Measurements from ENCODE around the gene MSI2. TPM values are rescaled to one million over a fixed set of nuclear protein-coding genes. Genes with fewer than 3 reads are reported as not detected.

MSI2 gene
- total RNA-seq, 1 experiment from 2014 or later: 169 TPM

DNA sequence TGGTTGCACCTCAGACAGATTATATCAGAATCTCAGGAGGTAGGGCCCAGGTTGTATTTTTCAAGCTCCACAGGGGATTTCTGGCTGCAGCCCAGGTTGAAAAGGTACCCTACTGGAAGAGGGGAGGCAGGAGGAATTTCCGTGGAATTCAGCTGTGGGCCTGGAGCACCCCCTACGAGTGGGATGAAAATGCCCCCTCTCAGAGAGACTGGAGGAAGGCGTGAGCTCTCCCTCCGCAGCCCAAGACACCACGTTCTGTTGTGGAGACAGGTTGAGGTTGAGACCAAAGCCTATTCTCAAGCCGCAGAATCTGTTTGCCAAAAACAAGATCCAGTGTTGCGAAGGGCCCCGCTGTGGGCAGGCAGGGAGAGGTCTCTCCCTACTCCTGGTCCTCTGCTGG is 386.7 kb downstream of the MSI2 start:
- H3K9me3 ChIP-seq (ENCODE audit: low read length): no peaks in the 10 kb centered on the region
- H3K9me2 ChIP-seq (replicated peaks; ENCODE audit: insufficient read depth, low read length): no peaks in the 10 kb centered on the region
- H3K4me1 ChIP-seq (ENCODE audit: low read length): no peaks in the 10 kb centered on the region
- H3K4me2 ChIP-seq (ENCODE audit: low read depth, low read length, poor library complexity, severe bottlenecking): no peak overlapping the region
- H3K79me2 ChIP-seq (ENCODE audit: low read length): 0 out of 2 replicates have a peak, but pooled peaks cover 5% of the 10 kb centered on the region
- H3K27me3 ChIP-seq (ENCODE audit: low read length): no peaks in the 10 kb centered on the region
- no peak for DNase-seq
- no peak overlapping the region for H3K4me3 ChIP-seq (ENCODE audit: low read length)
- H2AFZ ChIP-seq (ENCODE audit: low read length): no peak overlapping the region
- H3K27ac ChIP-seq (ENCODE audit: low read length): no peak overlapping the region
- no peak overlapping the region for H3K9ac ChIP-seq (ENCODE audit: low read length)
- no peaks in the 10 kb centered on the region for H4K20me1 ChIP-seq (ENCODE audit: insufficient read depth, low read depth, low read length)
- H3K36me3 ChIP-seq (ENCODE audit: insufficient read depth, low read length): no peaks in the 10 kb centered on the region

DNA sequence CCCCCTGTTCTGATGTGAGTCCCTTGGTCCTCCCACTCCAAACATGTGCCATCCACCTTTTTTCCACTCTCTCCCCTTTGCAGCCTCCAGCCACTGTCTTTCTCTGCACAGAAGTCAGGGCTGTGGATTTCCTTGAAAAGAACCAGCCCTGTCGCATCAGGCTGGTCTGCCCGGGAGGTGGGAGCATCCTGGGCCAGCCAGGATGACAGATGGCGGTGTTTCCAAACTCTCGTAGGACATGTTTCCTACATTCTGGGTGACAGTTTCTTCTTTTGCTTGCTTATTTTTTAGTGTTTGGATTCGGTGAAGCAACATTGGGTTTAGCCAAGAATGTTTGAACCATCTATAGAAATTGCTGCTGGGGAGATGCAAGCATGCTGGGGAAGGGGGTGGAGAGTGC is 388.0 kb downstream of the MSI2 start:
- H2AFZ ChIP-seq (ENCODE audit: low read length): no peak overlapping the region
- H4K20me1 ChIP-seq (ENCODE audit: insufficient read depth, low read depth, low read length): no peaks in the 10 kb centered on the region
- no peaks in the 10 kb centered on the region for H3K4me1 ChIP-seq (ENCODE audit: low read length)
- 0 out of 2 replicates have a peak, but pooled peaks cover 5% of the 10 kb centered on the region for H3K79me2 ChIP-seq (ENCODE audit: low read length)
- DNase-seq: no peak
- H3K36me3 ChIP-seq (ENCODE audit: insufficient read depth, low read length): no peaks in the 10 kb centered on the region
- no peak overlapping the region for H3K9ac ChIP-seq (ENCODE audit: low read length)
- H3K27ac ChIP-seq (ENCODE audit: low read length): no peak overlapping the region
- no peak overlapping the region for H3K4me2 ChIP-seq (ENCODE audit: low read depth, low read length, poor library complexity, severe bottlenecking)
- H3K4me3 ChIP-seq (ENCODE audit: low read length): no peak overlapping the region
- H3K9me2 ChIP-seq (replicated peaks; ENCODE audit: insufficient read depth, low read length): no peaks in the 10 kb centered on the region
- no peaks in the 10 kb centered on the region for H3K9me3 ChIP-seq (ENCODE audit: low read length)
- no peaks in the 10 kb centered on the region for H3K27me3 ChIP-seq (ENCODE audit: low read length)

DNA sequence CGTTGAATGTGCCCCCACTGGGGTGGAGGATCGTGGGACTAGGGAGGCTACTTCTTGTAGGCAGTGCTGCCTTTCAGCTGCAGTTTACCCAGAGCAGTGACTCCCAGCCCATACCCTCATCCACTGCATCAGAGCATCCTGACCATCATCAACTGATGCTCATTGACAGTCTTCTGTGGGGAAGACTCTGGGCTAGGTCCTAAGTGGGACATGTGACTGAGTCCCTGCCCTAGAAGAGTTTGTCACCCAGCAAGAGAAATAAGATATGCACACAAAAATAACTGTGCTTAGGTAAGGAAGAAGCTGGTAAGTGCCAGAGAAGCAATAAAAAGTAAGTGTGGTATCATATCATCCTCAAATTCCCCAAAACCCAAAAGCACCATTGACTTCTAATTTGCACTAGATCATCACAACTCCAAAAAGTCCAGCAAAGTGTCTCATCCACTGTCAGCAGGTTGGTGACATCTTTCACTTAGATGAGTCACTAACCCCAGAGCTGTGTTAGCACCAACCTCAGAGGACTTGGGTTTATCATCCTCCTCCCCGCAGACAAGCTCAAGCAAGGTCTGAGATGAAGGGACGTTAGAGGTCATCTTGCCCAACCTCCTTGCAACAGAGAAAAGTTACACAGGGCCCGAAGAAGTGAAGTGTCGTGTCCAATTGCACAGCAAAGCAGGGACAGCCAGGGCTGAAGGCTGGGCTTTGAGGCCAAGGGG is 389.8 kb downstream of the MSI2 start:
- Histone ChIP-seq H2AFZ (ENCODE audit: low read length) (no peak overlapping the region), H3K9me3 (ENCODE audit: low read length) (no peaks in the 10 kb centered on the region), H3K4me3 (ENCODE audit: low read length) (no peak overlapping the region), H3K27ac (ENCODE audit: low read length) (no peak overlapping the region), H3K9ac (ENCODE audit: low read length) (no peak overlapping the region), H4K20me1 (ENCODE audit: insufficient read depth, low read depth, low read length) (no peaks in the 10 kb centered on the region), H3K79me2 (ENCODE audit: low read length) (0 out of 2 replicates have a peak, but pooled peaks cover 5% of the 10 kb centered on the region), H3K4me2 (ENCODE audit: low read depth, low read length, poor library complexity, severe bottlenecking) (no peak overlapping the region), H3K4me1 (ENCODE audit: low read length) (no peaks in the 10 kb centered on the region), H3K27me3 (ENCODE audit: low read length) (no peaks in the 10 kb centered on the region), H3K36me3 (ENCODE audit: insufficient read depth, low read length) (no peaks in the 10 kb centered on the region; the same call in 1 of the 2 replicates), H3K9me2 (replicated peaks; ENCODE audit: insufficient read depth, low read length) (no peaks in the 10 kb centered on the region)
- no peak for DNase-seq

DNA sequence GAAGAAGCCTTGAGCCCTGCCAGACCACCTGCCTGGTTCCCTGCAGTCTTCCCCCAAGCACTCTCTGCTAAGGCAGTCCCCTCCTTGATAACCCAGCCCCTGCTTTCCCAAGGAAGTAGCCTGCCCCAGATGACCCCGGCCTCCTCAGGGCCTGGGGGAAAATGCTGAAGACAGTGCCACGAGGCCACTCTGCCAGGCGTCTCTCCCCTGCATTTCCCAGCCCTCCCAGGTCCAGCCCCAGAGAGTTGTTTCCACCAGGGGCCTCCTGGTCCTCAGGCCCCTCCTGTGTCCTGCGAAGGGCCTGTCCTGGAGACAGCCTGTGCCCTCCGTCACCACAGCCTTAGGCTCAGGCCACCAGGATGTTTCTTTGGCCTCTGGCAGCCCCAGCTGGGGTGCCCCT is 392.4 kb downstream of the MSI2 start:
- H3K4me2 ChIP-seq (ENCODE audit: low read depth, low read length, poor library complexity, severe bottlenecking): no peak overlapping the region
- no peaks in the 10 kb centered on the region for H3K9me3 ChIP-seq (ENCODE audit: low read length)
- H3K27me3 ChIP-seq (ENCODE audit: low read length): no peaks in the 10 kb centered on the region
- no peak overlapping the region for H3K27ac ChIP-seq (ENCODE audit: low read length)
- H2AFZ ChIP-seq (ENCODE audit: low read length): no peak overlapping the region
- H4K20me1 ChIP-seq (ENCODE audit: insufficient read depth, low read depth, low read length): no peaks in the 10 kb centered on the region
- no peak overlapping the region for H3K4me3 ChIP-seq (ENCODE audit: low read length)
- no peaks in the 10 kb centered on the region; the same call in 1 of the 2 replicates for H3K36me3 ChIP-seq (ENCODE audit: insufficient read depth, low read length)
- H3K9ac ChIP-seq (ENCODE audit: low read length): no peak overlapping the region
- no peaks in the 10 kb centered on the region for H3K4me1 ChIP-seq (ENCODE audit: low read length)
- no peaks in the 10 kb centered on the region for H3K9me2 ChIP-seq (replicated peaks; ENCODE audit: insufficient read depth, low read length)
- 0 out of 2 replicates have a peak, but pooled peaks cover 5% of the 10 kb centered on the region for H3K79me2 ChIP-seq (ENCODE audit: low read length)
- no peak for DNase-seq

DNA sequence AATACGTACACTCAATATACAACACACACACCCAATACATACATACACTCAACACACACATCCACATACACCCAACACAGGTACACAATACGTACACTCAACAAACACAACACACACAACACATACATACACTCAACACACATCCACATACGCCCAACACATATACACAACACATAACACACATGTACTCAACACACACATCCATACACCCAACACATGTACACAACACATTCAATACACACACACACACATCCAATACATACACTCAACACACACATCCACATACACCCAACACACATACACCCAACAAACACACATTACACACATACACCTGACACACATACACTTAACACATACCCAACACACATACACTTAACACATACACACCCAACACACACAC is 392.9 kb downstream of the MSI2 start:
- no peaks in the 10 kb centered on the region for H3K4me1 ChIP-seq (ENCODE audit: low read length)
- H3K79me2 ChIP-seq (ENCODE audit: low read length): 0 out of 2 replicates have a peak, but pooled peaks cover 5% of the 10 kb centered on the region
- no peak overlapping the region for H3K9ac ChIP-seq (ENCODE audit: low read length)
- H3K4me3 ChIP-seq (ENCODE audit: low read length): no peak overlapping the region
- H3K27ac ChIP-seq (ENCODE audit: low read length): no peak overlapping the region
- no peak for DNase-seq
- no peak overlapping the region for H3K4me2 ChIP-seq (ENCODE audit: low read depth, low read length, poor library complexity, severe bottlenecking)
- H3K9me3 ChIP-seq (ENCODE audit: low read length): no peaks in the 10 kb centered on the region
- H3K9me2 ChIP-seq (replicated peaks; ENCODE audit: insufficient read depth, low read length): no peaks in the 10 kb centered on the region
- no peaks in the 10 kb centered on the region for H4K20me1 ChIP-seq (ENCODE audit: insufficient read depth, low read depth, low read length)
- H2AFZ ChIP-seq (ENCODE audit: low read length): no peak overlapping the region
- H3K36me3 ChIP-seq (ENCODE audit: insufficient read depth, low read length): no peaks in the 10 kb centered on the region; the same call in 1 of the 2 replicates
- no peaks in the 10 kb centered on the region for H3K27me3 ChIP-seq (ENCODE audit: low read length)

DNA sequence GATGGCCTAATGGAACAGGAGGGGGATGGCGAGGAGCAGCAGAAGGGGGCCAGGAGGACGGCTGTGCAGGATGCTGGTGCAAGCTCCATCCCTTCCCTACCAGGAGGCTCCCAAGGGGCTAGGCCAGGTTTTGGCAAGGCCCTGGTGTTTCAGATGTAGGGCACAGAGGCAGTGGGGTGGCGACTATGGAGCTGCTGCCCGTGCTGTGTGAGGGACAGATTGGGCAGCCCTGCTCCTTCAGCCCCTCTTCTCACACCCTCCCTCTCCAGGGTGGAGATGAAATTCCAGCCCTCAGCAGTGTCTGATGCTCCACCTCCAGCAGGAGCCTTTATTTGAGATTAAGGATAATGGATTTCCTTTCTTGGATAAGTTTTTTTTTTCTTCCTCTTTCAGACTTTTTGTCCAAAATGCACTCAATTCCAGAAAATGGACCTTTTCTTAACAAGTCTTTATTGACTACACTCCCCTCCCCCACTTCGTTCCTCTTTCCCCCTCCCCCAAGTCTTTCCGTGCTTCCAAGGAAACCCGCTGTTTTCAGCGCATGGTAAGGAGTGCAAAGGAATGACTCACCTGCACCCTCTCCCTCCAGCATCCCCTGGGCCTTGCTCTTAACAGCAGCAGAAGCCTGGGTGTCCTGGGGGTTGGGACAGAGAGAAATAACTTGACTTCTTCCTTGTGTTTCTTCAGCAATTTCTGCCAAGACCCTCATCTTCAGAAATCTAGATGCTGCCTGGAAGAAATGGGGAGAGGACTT is 393.6 kb downstream of the MSI2 start:
- Histone ChIP-seq H3K9me3 (ENCODE audit: low read length) (no peaks in the 10 kb centered on the region), H3K9me2 (replicated peaks; ENCODE audit: insufficient read depth, low read length) (no peaks in the 10 kb centered on the region), H3K4me1 (ENCODE audit: low read length) (no peaks in the 10 kb centered on the region), H3K4me2 (ENCODE audit: low read depth, low read length, poor library complexity, severe bottlenecking) (no peak overlapping the region), H2AFZ (ENCODE audit: low read length) (no peak overlapping the region), H4K20me1 (ENCODE audit: insufficient read depth, low read depth, low read length) (no peaks in the 10 kb centered on the region), H3K27ac (ENCODE audit: low read length) (no peak overlapping the region), H3K4me3 (ENCODE audit: low read length) (no peak overlapping the region), H3K79me2 (ENCODE audit: low read length) (no peaks in the 10 kb centered on the region), H3K27me3 (ENCODE audit: low read length) (no peaks in the 10 kb centered on the region), H3K36me3 (ENCODE audit: insufficient read depth, low read length) (no peaks in the 10 kb centered on the region; the same call in 1 of the 2 replicates), H3K9ac (ENCODE audit: low read length) (no peak overlapping the region)
- DNase-seq: no peak

DNA sequence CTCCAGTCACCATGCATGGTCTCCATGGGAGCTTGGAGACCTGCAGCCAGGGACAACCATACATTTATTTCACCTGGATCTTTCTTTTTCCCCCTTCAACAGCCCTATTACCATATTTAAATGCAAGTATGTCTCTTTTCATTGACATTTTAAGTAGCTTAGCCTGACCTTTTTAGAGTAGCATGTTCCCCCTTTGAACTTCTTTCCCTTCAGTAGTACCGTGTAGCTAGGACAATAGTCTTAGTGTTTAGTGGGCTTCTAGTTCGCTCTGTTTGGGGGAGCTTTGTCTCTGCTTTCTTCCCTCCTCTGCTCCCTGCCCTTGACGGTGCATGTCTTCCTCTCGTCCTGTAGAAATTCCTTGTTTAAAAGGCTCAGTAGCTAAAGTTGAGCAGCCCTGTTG is 394.2 kb downstream of the MSI2 start:
- Histone ChIP-seq H3K27ac (ENCODE audit: low read length) (no peak overlapping the region), H3K9me3 (ENCODE audit: low read length) (no peaks in the 10 kb centered on the region), H3K9ac (ENCODE audit: low read length) (no peak overlapping the region), H3K27me3 (ENCODE audit: low read length) (no peaks in the 10 kb centered on the region), H3K4me2 (ENCODE audit: low read depth, low read length, poor library complexity, severe bottlenecking) (no peak overlapping the region), H4K20me1 (ENCODE audit: insufficient read depth, low read depth, low read length) (no peaks in the 10 kb centered on the region), H3K4me3 (ENCODE audit: low read length) (no peak overlapping the region), H2AFZ (ENCODE audit: low read length) (no peak overlapping the region), H3K36me3 (ENCODE audit: insufficient read depth, low read length) (peaks cover 1% of the 10 kb centered on the region), H3K4me1 (ENCODE audit: low read length) (no peaks in the 10 kb centered on the region), H3K9me2 (replicated peaks; ENCODE audit: insufficient read depth, low read length) (no peaks in the 10 kb centered on the region), H3K79me2 (ENCODE audit: low read length) (no peaks in the 10 kb centered on the region)
- DNase-seq: no peak

DNA sequence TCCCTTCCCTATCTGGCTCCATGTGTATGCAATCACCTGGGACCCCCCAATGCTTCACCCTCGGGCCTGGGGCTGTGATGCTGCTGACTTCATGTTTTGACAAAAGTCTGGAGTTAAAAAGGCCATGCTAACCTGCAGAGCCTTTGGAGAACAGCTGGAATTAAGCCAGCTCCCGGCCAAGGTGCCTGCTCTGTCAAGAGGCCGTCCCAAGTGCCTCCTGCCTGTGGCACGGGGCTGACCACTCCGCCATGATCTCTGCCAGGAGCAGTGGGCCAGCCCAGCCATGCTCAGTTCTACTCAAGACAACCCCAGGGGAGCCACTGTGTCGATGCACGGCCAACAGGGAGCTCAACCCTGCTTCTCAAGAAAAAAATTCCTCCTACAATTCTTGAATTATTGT is 395.1 kb downstream of the MSI2 start:
- Histone ChIP-seq H3K36me3 (ENCODE audit: insufficient read depth, low read length) (peaks cover 4% of the 10 kb centered on the region), H3K9me2 (replicated peaks; ENCODE audit: insufficient read depth, low read length) (no peaks in the 10 kb centered on the region), H3K4me3 (ENCODE audit: low read length) (no peak overlapping the region), H3K27ac (ENCODE audit: low read length) (no peak overlapping the region), H3K9me3 (ENCODE audit: low read length) (no peaks in the 10 kb centered on the region), H2AFZ (ENCODE audit: low read length) (no peak overlapping the region), H3K4me1 (ENCODE audit: low read length) (no peaks in the 10 kb centered on the region), H3K9ac (ENCODE audit: low read length) (no peak overlapping the region), H3K4me2 (ENCODE audit: low read depth, low read length, poor library complexity, severe bottlenecking) (no peak overlapping the region), H4K20me1 (ENCODE audit: insufficient read depth, low read depth, low read length) (no peaks in the 10 kb centered on the region), H3K79me2 (ENCODE audit: low read length) (no peaks in the 10 kb centered on the region), H3K27me3 (ENCODE audit: low read length) (no peaks in the 10 kb centered on the region)
- DNase-seq: no peak
